Prostate gland (tissue), 2 donors: ENCODE results near the gene CHD8. TPM values are rescaled to one million over a fixed set of nuclear protein-coding genes. Genes with fewer than 3 reads are reported as not detected.

Source experiments
- DNase-seq: peaks from one replicate; pipeline ENCODE4 v3.0.0-alpha.2; 2019; ENCODE audit warnings: low spot score
- H3K27ac ChIP-seq, 2 donors: fragments of 200-600 bp; sonication (generic); 2 replicates each; pipeline ENCODE4 v1.5.1; 2017 to 2019
- H3K27me3 ChIP-seq: fragments of 200-600 bp; sonication (generic); replicated peaks from 2 replicates; pipeline ENCODE4 v1.5.1; 2019; ENCODE audit not compliant: insufficient read depth
- H3K36me3 ChIP-seq, 2 donors: fragments of 200-600 bp; sonication (generic); 1 replicate in 1 of 2; 2 replicates in 1 of 2; pipeline versions ENCODE4 v1.5.1 to v1.8.1; 2017 to 2019
- H3K4me1 ChIP-seq: fragments of 200-600 bp; sonication (generic); replicated peaks from 2 replicates; pipeline ENCODE4 v1.5.1; 2019
- H3K4me3 ChIP-seq, 2 donors: fragments of 200-600 bp; sonication (generic); 2 replicates each; pipeline ENCODE4 v1.5.1; 2017 to 2019
- H3K9me3 ChIP-seq: fragments of 200-600 bp; sonication (generic); 2 replicates; pipeline ENCODE4 v1.5.1; 2017
- POLR2A ChIP-seq: fragments of 450-650 bp; IDR thresholded peaks from one replicate; pipeline ENCODE4 v1.6.1; 2016; ENCODE audit warnings: antibody characterized with exemption, mild to moderate bottlenecking
- POLR2AphosphoS5 ChIP-seq: sonication (generic); formaldehyde crosslinking; IDR thresholded peaks from one replicate; pipeline ENCODE4 v1.6.1; 2017; ENCODE audit warnings: antibody characterized with exemption
- WGBS: methylation state at CpG from one replicate; pipeline ENCODE4 v1.1.5; 2018; 5-methylcytosine and 5-hydroxymethylcytosine counted together
- intact Hi-C: fragments of 100-400 bp; cut with DNase I; formaldehyde crosslinking; loops from one replicate; pipeline ENCODE4 v1.14.2; 2022
- total RNA-seq, 2 donors: library from RNA; depleted of rRNA; stranded (reverse); fragments of >200 nt; gene quantifications; one replicate each; pipeline ENCODE4 v1.1.0, GENCODE V29; 2016
- TF ChIP-seq, protein P1 (sequence below), 4 experiments: fragments of 200-600 bp in 2 of 4; fragments of 450-650 bp in 2 of 4; sonication (generic) in 2 of 4; IDR thresholded peaks; 1 replicate in 3 of 4; 2 replicates in 1 of 4; pipeline ENCODE4 v1.5.1; 2016 to 2019; ENCODE audit warnings: antibody characterized with exemption in 4 of 4, mild to moderate bottlenecking in 2 of 4, moderate library complexity in 2 of 4

CHD8 gene
- total RNA-seq, 2 donors from 2014 or later = 63.6 to 67.0 TPM

DNA sequence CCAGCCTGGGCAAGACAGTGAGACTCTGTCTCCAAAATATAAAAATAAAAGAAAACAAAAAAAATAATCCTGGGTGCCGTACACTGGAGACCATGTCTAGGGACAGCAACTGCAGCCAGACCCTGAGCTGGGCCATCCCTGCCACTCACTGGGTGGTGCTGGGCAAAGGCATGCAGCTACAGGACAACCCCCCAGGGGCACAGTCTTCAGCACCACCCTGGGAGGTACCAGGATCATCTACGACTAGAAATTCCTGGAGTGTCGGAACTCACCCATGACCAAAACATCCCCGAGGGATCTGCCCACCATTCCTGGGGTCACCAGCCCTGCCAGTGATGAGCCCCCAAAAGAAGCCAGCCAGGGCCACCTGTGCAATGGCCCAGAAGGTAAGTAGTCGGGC lies 36.4 kb downstream of the CHD8 start:
- Histone ChIP-seq H3K4me1 (no peaks in the 10 kb centered on the region), H3K4me3 (no peak overlapping the region), H3K27me3 (no peaks in the 10 kb centered on the region), H3K27ac (no peak overlapping the region), H3K9me3 (no peaks in the 10 kb centered on the region), H3K36me3 (peaks cover 7 to 24% of the 10 kb centered on the region in 2 donors)
- intact Hi-C loops = no loop called here
- no peak for DNase-seq
- 94% methylated on average over 5 of the region's 5 CpGs for WGBS
- TF ChIP-seq, protein P1, sequence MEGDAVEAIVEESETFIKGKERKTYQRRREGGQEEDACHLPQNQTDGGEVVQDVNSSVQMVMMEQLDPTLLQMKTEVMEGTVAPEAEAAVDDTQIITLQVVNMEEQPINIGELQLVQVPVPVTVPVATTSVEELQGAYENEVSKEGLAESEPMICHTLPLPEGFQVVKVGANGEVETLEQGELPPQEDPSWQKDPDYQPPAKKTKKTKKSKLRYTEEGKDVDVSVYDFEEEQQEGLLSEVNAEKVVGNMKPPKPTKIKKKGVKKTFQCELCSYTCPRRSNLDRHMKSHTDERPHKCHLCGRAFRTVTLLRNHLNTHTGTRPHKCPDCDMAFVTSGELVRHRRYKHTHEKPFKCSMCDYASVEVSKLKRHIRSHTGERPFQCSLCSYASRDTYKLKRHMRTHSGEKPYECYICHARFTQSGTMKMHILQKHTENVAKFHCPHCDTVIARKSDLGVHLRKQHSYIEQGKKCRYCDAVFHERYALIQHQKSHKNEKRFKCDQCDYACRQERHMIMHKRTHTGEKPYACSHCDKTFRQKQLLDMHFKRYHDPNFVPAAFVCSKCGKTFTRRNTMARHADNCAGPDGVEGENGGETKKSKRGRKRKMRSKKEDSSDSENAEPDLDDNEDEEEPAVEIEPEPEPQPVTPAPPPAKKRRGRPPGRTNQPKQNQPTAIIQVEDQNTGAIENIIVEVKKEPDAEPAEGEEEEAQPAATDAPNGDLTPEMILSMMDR (IDR thresholded peaks at IDR 0.05) = no peak
- no peak for TF ChIP-seq POLR2AphosphoS5
- TF ChIP-seq POLR2A = no peak

DNA sequence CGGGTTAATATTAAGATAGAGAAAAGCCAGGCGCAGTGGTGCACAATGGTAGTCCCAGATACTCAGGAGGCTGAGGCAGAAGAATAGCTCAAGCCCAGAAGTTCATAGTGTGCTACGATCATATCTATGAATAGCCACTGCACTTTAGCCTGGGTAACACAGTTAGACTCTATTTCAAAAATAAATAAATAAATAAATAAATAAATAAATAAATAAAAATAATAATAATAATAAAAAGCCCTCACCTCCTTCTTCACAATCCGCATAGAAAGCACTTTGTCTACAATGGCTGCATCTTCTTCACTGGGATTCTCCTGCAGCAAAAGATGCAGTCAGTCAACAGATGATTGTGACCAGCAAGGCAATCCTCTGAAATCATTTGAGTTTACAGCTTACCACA lies 40.6 kb downstream of the CHD8 start:
- no peaks in the 10 kb centered on the region for H3K4me1 ChIP-seq
- DNase-seq = no peak
- no peak overlapping the region for H3K4me3 ChIP-seq
- intact Hi-C loops = no loop called here
- H3K27me3 ChIP-seq = no peaks in the 10 kb centered on the region
- TF ChIP-seq POLR2A (no peak), POLR2AphosphoS5 (no peak)
- TF ChIP-seq, protein P1 (IDR thresholded peaks at IDR 0.05) = no peak
- 93% methylated on average over 4 of the region's 4 CpGs for WGBS
- H3K27ac ChIP-seq = no peak overlapping the region
- H3K9me3 ChIP-seq = no peaks in the 10 kb centered on the region
- peaks cover 0 to 5% of the 10 kb centered on the region in 2 donors for H3K36me3 ChIP-seq

DNA sequence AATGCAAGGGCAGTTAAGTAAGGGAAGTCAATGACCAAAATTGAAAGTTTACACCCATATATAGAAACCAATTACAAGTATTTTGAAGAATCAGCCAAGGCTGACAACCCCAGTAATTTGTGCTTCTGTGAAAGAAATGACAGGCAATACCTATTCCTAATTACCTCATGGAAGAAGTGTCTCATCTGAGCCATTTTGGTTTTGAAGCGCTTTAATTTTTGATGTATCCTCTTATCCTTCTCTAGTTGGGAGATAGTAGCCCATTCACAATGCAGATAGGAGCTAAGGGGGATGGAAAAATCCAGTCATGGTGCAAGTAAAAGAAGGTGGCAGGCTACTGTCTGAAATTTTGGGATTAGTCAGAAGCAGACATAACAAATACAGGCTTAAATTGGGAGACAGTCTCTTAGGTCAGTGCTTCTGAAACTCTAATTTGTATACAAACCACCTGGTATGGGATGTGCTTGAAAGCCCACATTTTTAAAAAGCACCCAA lies 41.7 kb downstream of the CHD8 start:
- Histone ChIP-seq H3K9me3 (no peaks in the 10 kb centered on the region), H3K27me3 (no peaks in the 10 kb centered on the region), H3K36me3 (no peaks in the 10 kb centered on the region), H3K4me3 (no peak overlapping the region), H3K4me1 (no peaks in the 10 kb centered on the region), H3K27ac (no peak overlapping the region)
- 96% methylated on average over 1 of the region's 1 CpG for WGBS
- no peak for DNase-seq
- TF ChIP-seq POLR2A (no peak), POLR2AphosphoS5 (no peak)
- TF ChIP-seq, protein P1 (IDR thresholded peaks at IDR 0.05) = no peak
- intact Hi-C loops = no loop called here

DNA sequence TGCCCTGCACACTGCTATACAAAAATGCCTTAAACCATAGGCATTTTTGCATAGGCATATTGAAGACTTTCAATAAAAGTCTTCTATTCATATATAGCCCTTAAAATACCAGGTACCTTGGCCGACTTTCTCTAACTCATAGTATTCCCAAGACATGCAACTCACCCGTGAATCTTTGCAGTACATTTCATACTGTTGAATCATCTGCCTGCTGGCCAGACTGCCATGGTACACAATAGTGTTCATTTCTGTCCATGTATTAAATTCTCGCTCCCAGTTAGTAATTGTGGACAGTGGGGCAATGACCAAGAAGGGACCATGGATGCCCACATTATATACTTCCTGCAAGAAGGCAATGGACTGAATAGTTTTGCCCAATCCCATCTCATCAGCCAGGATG lies 47.8 kb downstream of the CHD8 start:
- DNase-seq = no peak
- no peaks in the 10 kb centered on the region for H3K9me3 ChIP-seq
- intact Hi-C loops = no loop called here
- no peak for TF ChIP-seq POLR2A
- TF ChIP-seq, protein P1 (IDR thresholded peaks at IDR 0.05) = no peak
- TF ChIP-seq POLR2AphosphoS5 = no peak
- no peak overlapping the region for H3K27ac ChIP-seq
- no peak overlapping the region for H3K4me3 ChIP-seq
- H3K4me1 ChIP-seq = no peaks in the 10 kb centered on the region
- WGBS = 85% methylated on average over 3 of the region's 3 CpGs
- peaks cover 13 to 19% of the 10 kb centered on the region in 2 donors for H3K36me3 ChIP-seq
- H3K27me3 ChIP-seq = no peaks in the 10 kb centered on the region

DNA sequence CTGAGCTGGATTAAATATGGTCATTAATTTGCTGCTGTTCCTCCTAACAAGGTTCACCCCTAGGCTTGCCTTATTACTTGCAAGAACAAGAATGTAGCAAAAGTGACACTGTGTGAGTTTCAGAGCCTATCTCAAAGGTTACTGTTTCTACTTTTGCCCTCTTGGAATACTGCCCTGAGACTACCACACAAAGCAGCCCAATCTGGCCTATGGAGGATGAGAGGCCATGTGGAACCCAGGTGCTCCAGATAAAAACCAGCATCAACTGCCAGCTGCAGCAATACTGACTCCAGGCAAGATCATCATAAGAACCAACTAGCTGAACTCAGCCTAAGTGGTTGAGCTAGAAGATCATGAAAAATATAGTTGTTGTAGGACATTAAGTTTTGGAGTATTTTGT lies 49.7 kb downstream of the CHD8 start:
- intact Hi-C loops = no loop called here
- Histone ChIP-seq H3K36me3 (peaks cover 19 to 31% of the 10 kb centered on the region in 2 donors), H3K27ac (no peak overlapping the region), H3K9me3 (no peaks in the 10 kb centered on the region), H3K27me3 (no peaks in the 10 kb centered on the region), H3K4me3 (no peak overlapping the region), H3K4me1 (no peaks in the 10 kb centered on the region)
- TF ChIP-seq POLR2A = no peak
- no peak for TF ChIP-seq POLR2AphosphoS5
- TF ChIP-seq, protein P1 (IDR thresholded peaks at IDR 0.05) = no peak
- DNase-seq = no peak
